Transverse colon (tissue), 4 donors: Measurements from ENCODE around the gene TCF3. TPM values are rescaled to one million over a fixed set of nuclear protein-coding genes. Genes with fewer than 3 reads are reported as not detected.

Experiments used
- DNase-seq: peaks from one replicate; pipeline ENCODE4 v3.0.0-alpha.2; 2019
- H3K27ac ChIP-seq, 4 donors: fragments of 200-600 bp; sonication (generic); 2 replicates each; pipeline ENCODE4 v1.5.1; 2016 to 2018; ENCODE audit warnings: inconsistent platforms in 4 of 4
- H3K27me3 ChIP-seq: fragments of 200-600 bp; sonication (generic); 2 replicates; pipeline ENCODE4 v1.5.1; 2017; ENCODE audit warnings: inconsistent platforms
- H3K36me3 ChIP-seq, 4 donors: fragments of 200-600 bp; sonication (generic); 2 replicates each; pipeline ENCODE4 v1.5.1; 2017 to 2019; ENCODE audit warnings: inconsistent platforms in 4 of 4
- H3K4me1 ChIP-seq, 4 donors: fragments of 200-600 bp; sonication (generic); 2 replicates each; pipeline ENCODE4 v1.5.1; 2017 to 2020; ENCODE audit warnings: inconsistent platforms in 4 of 4
- H3K4me3 ChIP-seq, 4 donors: fragments of 200-600 bp; sonication (generic); 1 replicate in 1 of 4; 2 replicates in 3 of 4; pipeline versions ENCODE4 v1.5.1 to v1.6.1; 2017 to 2019; ENCODE audit warnings: inconsistent platforms in 4 of 4
- H3K9me3 ChIP-seq, 2 donors: fragments of 200-600 bp; sonication (generic); 2 replicates each; pipeline ENCODE4 v1.5.1; 2017 to 2019; ENCODE audit warnings: inconsistent platforms in 2 of 2
- CTCF ChIP-seq, 5 experiments: fragments of 200-600 bp in 3 of 5; fragments of 450-650 bp in 2 of 5; sonication (generic) in 3 of 5; IDR thresholded peaks; 1 replicate in 2 of 5; 2 replicates in 3 of 5; pipeline ENCODE4 v1.5.1; 2016 to 2017; ENCODE audit warnings: antibody characterized with exemption in 5 of 5, inconsistent platforms in 3 of 5, mild to moderate bottlenecking in 2 of 5, moderate library complexity in 1 of 5
- EP300 ChIP-seq: sonication (generic); formaldehyde crosslinking; IDR thresholded peaks from one replicate; pipeline ENCODE4 v1.6.1; 2017; ENCODE audit warnings: antibody characterized with exemption, low read depth
- POLR2A ChIP-seq: fragments of 450-650 bp; IDR thresholded peaks from one replicate; pipeline ENCODE4 v1.6.1; 2016; ENCODE audit warnings: antibody characterized with exemption, mild to moderate bottlenecking, moderate library complexity
- POLR2AphosphoS5 ChIP-seq, 3 donors: sonication (generic); formaldehyde crosslinking; IDR thresholded peaks; one replicate each; pipeline ENCODE4 v1.6.1; 2016; ENCODE audit warnings: antibody characterized with exemption in 3 of 3
- WGBS, 2 donors: methylation state at CpG; one replicate each; pipeline ENCODE4 v1.1.5; 2018; ENCODE audit warnings: low coverage in 1 of 2; 5-methylcytosine and 5-hydroxymethylcytosine counted together
- in situ Hi-C, 4 donors: fragments of 200-750 bp; cut with MboI; loops; one replicate each; pipeline versions ENCODE4 v1.15.0 to v1.15.1; 2017; ENCODE audit warnings: low sequenced_read_pairs in 3 of 4, low pct_ligation_motif_present in 1 of 4, low pct_unique_long_range_greater_than_20kb in 1 of 4
- intact Hi-C: fragments of 100-400 bp; cut with DNase I; formaldehyde crosslinking; loops from one replicate; pipeline ENCODE4 v1.15.1; 2023; ENCODE audit warnings: low total_unique reads
- total RNA-seq, 4 donors: library from RNA; depleted of rRNA; stranded (reverse); fragments of >200 nt; gene quantifications; one replicate each; pipeline ENCODE4 v1.1.0, GENCODE V29; 2016

TCF3 gene
- total RNA-seq, 4 donors from 2014 or later: 55.9 to 160 (median 79.7) TPM

- H3K36me3 ChIP-seq: peaks cover 0 to 30% (median 10%) of the 10 kb centered on the region in 4 donors
- DNase-seq: no peak
- no peak overlapping the region for H3K4me3 ChIP-seq
- intact Hi-C loops (no loop called here), in situ Hi-C loops (no loop called here)
- no peaks in the 10 kb centered on the region for H3K27me3 ChIP-seq
- WGBS, 2 donors: 92% methylated on average over 39 of the region's 39 CpGs; no CpG with 5 or more reads in 1 of the 2 donors
- TF ChIP-seq POLR2A (no peak), EP300 (no peak), CTCF (IDR thresholded peaks at IDR 0.05) (no peak), POLR2AphosphoS5 (IDR thresholded peaks at IDR 0.05) (no peak)
- peaks cover 0 to 3% (median 0%) of the 10 kb centered on the region in 4 donors for H3K4me1 ChIP-seq
- no peak overlapping the region for H3K27ac ChIP-seq
- no peaks in the 10 kb centered on the region for H3K9me3 ChIP-seq
These were observed 40.0 kb downstream of the TCF3 start for GRCh38 chr19:1612114-1613086.

- Histone ChIP-seq H3K4me1 (peaks cover 4 to 11% (median 5%) of the 10 kb centered on the region in 4 donors), H3K9me3 (no peaks in the 10 kb centered on the region), H3K36me3 (peaks cover 0 to 30% (median 10%) of the 10 kb centered on the region in 4 donors), H3K4me3 (no peak overlapping the region), H3K27ac (no peak overlapping the region), H3K27me3 (no peaks in the 10 kb centered on the region)
- in situ Hi-C loops: no loop called here
- intact Hi-C loops: no loop called here
- 89 to 93% methylated on average over 3 to 14 of the region's 15 CpGs for WGBS, 2 donors
- TF ChIP-seq POLR2A (no peak), POLR2AphosphoS5 (IDR thresholded peaks at IDR 0.05) (no peak), EP300 (no peak), CTCF (IDR thresholded peaks at IDR 0.05) (no peak)
- no peak for DNase-seq
These were observed 41.1 kb downstream of the TCF3 start for GRCh38 chr19:1611353-1611752.

- no peaks in the 10 kb centered on the region for H3K27me3 ChIP-seq
- no peak overlapping the region for H3K4me3 ChIP-seq
- intact Hi-C loops: no loop called here
- H3K4me1 ChIP-seq: peaks cover 8 to 16% (median 11%) of the 10 kb centered on the region in 4 donors
- in situ Hi-C loops: no loop called here
- peaks cover 0 to 27% (median 9%) of the 10 kb centered on the region in 4 donors for H3K36me3 ChIP-seq
- DNase-seq: no peak
- no peak for TF ChIP-seq POLR2A
- TF ChIP-seq POLR2AphosphoS5 (IDR thresholded peaks at IDR 0.05): no peak
- no peak for TF ChIP-seq EP300
- TF ChIP-seq CTCF (IDR thresholded peaks at IDR 0.05): no peak
- 61 to 75% methylated on average over 3 to 11 of the region's 11 CpGs for WGBS, 2 donors
- no peak overlapping the region for H3K27ac ChIP-seq
- H3K9me3 ChIP-seq: no peaks in the 10 kb centered on the region
These were observed 41.8 kb downstream of the TCF3 start for GRCh38 chr19:1610579-1610978.

GRCh38 chr19:1609680-1610474, 42.5 kb downstream of the TCF3 start:
- Histone ChIP-seq H3K9me3 (no peaks in the 10 kb centered on the region), H3K27ac (no peak overlapping the region), H3K27me3 (no peaks in the 10 kb centered on the region), H3K36me3 (peaks cover 0 to 20% (median 6%) of the 10 kb centered on the region in 4 donors), H3K4me1 (peaks cover 8 to 16% (median 11%) of the 10 kb centered on the region in 4 donors), H3K4me3 (no peak overlapping the region)
- in situ Hi-C loops (no loop called here), intact Hi-C loops (no loop called here)
- TF ChIP-seq CTCF (IDR thresholded peaks at IDR 0.05) (no peak), POLR2AphosphoS5 (IDR thresholded peaks at IDR 0.05) (no peak), POLR2A (no peak), EP300 (no peak)
- 85% methylated on average over 15 of the region's 16 CpGs; no CpG with 5 or more reads in 1 of the 2 donors for WGBS, 2 donors
- no peak for DNase-seq
